T-helper 17 cell (primary cell): ENCODE data around the gene ENPP1. TPM values are rescaled to one million over a fixed set of nuclear protein-coding genes. Genes with fewer than 3 reads are reported as not detected.
"Not testable (repeated sequence)": the region's sequence is repeated elsewhere in the genome, so short reads cannot be mapped to it uniquely, and the experiment has no call there.

Source experiments
- ATAC-seq: fragments of 150-1000 bp; cut with Tn5 transposase; 2 replicates; pipeline ENCODE4 v1.10.0; 2021; ENCODE audit warnings: mild to moderate bottlenecking, moderate library complexity
- DNase-seq, 3 donors: peaks; one replicate each; pipeline versions ENCODE4 v3.0.0 to v3.0.0-alpha.2; 2020 to 2021
- H3K9me3 ChIP-seq: one replicate; pipeline ENCODE4 v1.7.0; 2013; ENCODE audit warnings: low read length, mild to moderate bottlenecking; ENCODE audit not compliant: control insufficient read depth, poor library complexity, severe bottlenecking
- H3K27ac Mint-ChIP-seq: one replicate; pipeline ENCODE4 v1.8.0; 2022; ENCODE audit warnings: mild to moderate bottlenecking, moderate library complexity, mixed read lengths
- H3K27me3 Mint-ChIP-seq: one replicate; pipeline ENCODE4 v1.8.0; 2022; ENCODE audit warnings: mixed read lengths
- H3K36me3 Mint-ChIP-seq: one replicate; pipeline ENCODE4 v1.8.0; 2022; ENCODE audit warnings: low read depth, mixed read lengths
- H3K4me1 Mint-ChIP-seq: one replicate; pipeline ENCODE4 v1.8.0; 2022; ENCODE audit warnings: mild to moderate bottlenecking, mixed read lengths
- H3K4me3 Mint-ChIP-seq: one replicate; pipeline ENCODE4 v1.8.0; 2022; ENCODE audit warnings: mild to moderate bottlenecking, moderate library complexity, mixed read lengths
- total RNA-seq, 4 donors: library from RNA in 2 of 4; stranded (reverse) in 2 of 4; gene quantifications; one replicate each; pipeline ENCODE4 v1.2.3 and lab custom pipeline; 2022 to 2026

ENPP1 gene
- total RNA-seq, 2 donors from 2014 or later: 1.7 to 2.1 TPM

GRCh38 chr6:131908787-131909186 is 101.0 kb downstream of the ENPP1 start:
- H3K36me3 Mint-ChIP-seq, H3K9me3 ChIP-seq, ATAC-seq, DNase-seq, H3K27ac Mint-ChIP-seq, H3K4me3 Mint-ChIP-seq: not testable (repeated sequence)
- Mint-ChIP-seq H3K27me3 (peaks cover 40% of the 10 kb centered on the region), H3K4me1 (peaks cover 16% of the 10 kb centered on the region)

GRCh38 chr6:131909408-131910218 is 101.8 kb downstream of the ENPP1 start:
- peaks cover 33% of the 10 kb centered on the region for H3K27me3 Mint-ChIP-seq
- no peaks in the 10 kb centered on the region for H3K9me3 ChIP-seq
- no peak overlapping the region for H3K27ac Mint-ChIP-seq
- H3K4me1 Mint-ChIP-seq: peaks cover 16% of the 10 kb centered on the region
- peak overlapping the region; percentile 67 for H3K4me3 Mint-ChIP-seq
- DNase-seq: peak; percentile 30 to 75 (median 44)
- no peaks in the 10 kb centered on the region for H3K36me3 Mint-ChIP-seq
- ATAC-seq: peak; percentile 96

GRCh38 chr6:131910219-131910589 is 102.4 kb downstream of the ENPP1 start:
- no peak for ATAC-seq

GRCh38 chr6:131910956-131911355 is 103.1 kb downstream of the ENPP1 start:
- no peaks in the 10 kb centered on the region for H3K9me3 ChIP-seq
- ATAC-seq (no peak), DNase-seq (no peak)
- no peak overlapping the region for H3K4me3 Mint-ChIP-seq
- H3K36me3 Mint-ChIP-seq: no peaks in the 10 kb centered on the region
- H3K27ac Mint-ChIP-seq: no peak overlapping the region
- peaks cover 16% of the 10 kb centered on the region for H3K4me1 Mint-ChIP-seq
- H3K27me3 Mint-ChIP-seq: peaks cover 41% of the 10 kb centered on the region

More at GRCh38 chr6:131910219-131910589, 102.4 kb downstream of the ENPP1 start:
- peaks cover 16% of the 10 kb centered on the region for H3K4me1 Mint-ChIP-seq
- H3K4me3 Mint-ChIP-seq: no peak overlapping the region
- no peaks in the 10 kb centered on the region for H3K36me3 Mint-ChIP-seq
- H3K9me3 ChIP-seq: no peaks in the 10 kb centered on the region
- H3K27me3 Mint-ChIP-seq: peaks cover 34% of the 10 kb centered on the region
- H3K27ac Mint-ChIP-seq: no peak overlapping the region
- no peak for DNase-seq

GRCh38 chr6:131911951-131912350 is 104.1 kb downstream of the ENPP1 start:
- DNase-seq: no peak
- H3K36me3 Mint-ChIP-seq: no peaks in the 10 kb centered on the region
- peaks cover 20% of the 10 kb centered on the region for H3K4me1 Mint-ChIP-seq
- no peaks in the 10 kb centered on the region for H3K9me3 ChIP-seq
- peaks cover 49% of the 10 kb centered on the region for H3K27me3 Mint-ChIP-seq
- H3K27ac Mint-ChIP-seq: no peak overlapping the region
- no peak for ATAC-seq
- H3K4me3 Mint-ChIP-seq: no peak overlapping the region

GRCh38 chr6:131914234-131914633 is 106.4 kb downstream of the ENPP1 start:
- Mint-ChIP-seq H3K4me1 (peaks cover 27% of the 10 kb centered on the region), H3K27me3 (peaks cover 56% of the 10 kb centered on the region), H3K27ac (no peak overlapping the region), H3K36me3 (no peaks in the 10 kb centered on the region), H3K4me3 (no peak overlapping the region)
- no peaks in the 10 kb centered on the region for H3K9me3 ChIP-seq
- no peak for ATAC-seq
- DNase-seq: no peak

- DNase-seq (peak in 1 of 3 donors; percentile 39), ATAC-seq (peak; percentile 80)
- peaks cover 21% of the 10 kb centered on the region for H3K4me1 Mint-ChIP-seq
- H3K27ac Mint-ChIP-seq: no peak overlapping the region
- H3K36me3 Mint-ChIP-seq: no peaks in the 10 kb centered on the region
- H3K9me3 ChIP-seq: no peaks in the 10 kb centered on the region
- H3K27me3 Mint-ChIP-seq: peaks cover 53% of the 10 kb centered on the region
- H3K4me3 Mint-ChIP-seq: no peak overlapping the region
Measured at GRCh38 chr6:131914967-131915751, 107.3 kb downstream of the ENPP1 start.

GRCh38 chr6:131916091-131916796 is 108.4 kb downstream of the ENPP1 start:
- H3K4me3 Mint-ChIP-seq, ATAC-seq, H3K27ac Mint-ChIP-seq, H3K36me3 Mint-ChIP-seq, DNase-seq, H3K9me3 ChIP-seq: not testable (repeated sequence)
- H3K27me3 Mint-ChIP-seq: peaks cover 50% of the 10 kb centered on the region
- H3K4me1 Mint-ChIP-seq: peaks cover 18% of the 10 kb centered on the region

- peaks cover 17% of the 10 kb centered on the region for H3K4me1 Mint-ChIP-seq
- ATAC-seq: no peak
- peak overlapping the region; percentile 27 for H3K27ac Mint-ChIP-seq
- no peak for DNase-seq
- no peaks in the 10 kb centered on the region for H3K36me3 Mint-ChIP-seq
- H3K9me3 ChIP-seq: no peaks in the 10 kb centered on the region
- H3K4me3 Mint-ChIP-seq: peak overlapping the region; percentile 34
- H3K27me3 Mint-ChIP-seq: peaks cover 45% of the 10 kb centered on the region
Measured at GRCh38 chr6:131916847-131917246, 109.0 kb downstream of the ENPP1 start.

GRCh38 chr6:131917318-131917717 is 109.5 kb downstream of the ENPP1 start:
- DNase-seq: no peak
- Mint-ChIP-seq H3K4me1 (peaks cover 15% of the 10 kb centered on the region), H3K27me3 (peaks cover 45% of the 10 kb centered on the region), H3K4me3 (peak overlapping the region; percentile 34), H3K36me3 (no peaks in the 10 kb centered on the region), H3K27ac (peak overlapping the region; percentile 27)
- ATAC-seq: no peak
- H3K9me3 ChIP-seq: no peaks in the 10 kb centered on the region

GRCh38 chr6:131917763-131918649 is 110.2 kb downstream of the ENPP1 start:
- no peak overlapping the region for H3K4me3 Mint-ChIP-seq
- ATAC-seq (no peak), DNase-seq (no peak)
- peak overlapping the region; percentile 27 for H3K27ac Mint-ChIP-seq
- no peaks in the 10 kb centered on the region for H3K9me3 ChIP-seq
- no peaks in the 10 kb centered on the region for H3K36me3 Mint-ChIP-seq
- H3K4me1 Mint-ChIP-seq: peaks cover 13% of the 10 kb centered on the region
- H3K27me3 Mint-ChIP-seq: peaks cover 45% of the 10 kb centered on the region

GRCh38 chr6:131918650-131919355 is 111.0 kb downstream of the ENPP1 start:
- no peak for ATAC-seq
- H3K27ac Mint-ChIP-seq: no peak overlapping the region
- H3K4me3 Mint-ChIP-seq: no peak overlapping the region
- no peaks in the 10 kb centered on the region for H3K36me3 Mint-ChIP-seq
- H3K4me1 Mint-ChIP-seq: peaks cover 13% of the 10 kb centered on the region
- DNase-seq: no peak
- peaks cover 38% of the 10 kb centered on the region for H3K27me3 Mint-ChIP-seq
- H3K9me3 ChIP-seq: peaks cover 3% of the 10 kb centered on the region
